ENCODE data around the gene SGCB.

DNA sequence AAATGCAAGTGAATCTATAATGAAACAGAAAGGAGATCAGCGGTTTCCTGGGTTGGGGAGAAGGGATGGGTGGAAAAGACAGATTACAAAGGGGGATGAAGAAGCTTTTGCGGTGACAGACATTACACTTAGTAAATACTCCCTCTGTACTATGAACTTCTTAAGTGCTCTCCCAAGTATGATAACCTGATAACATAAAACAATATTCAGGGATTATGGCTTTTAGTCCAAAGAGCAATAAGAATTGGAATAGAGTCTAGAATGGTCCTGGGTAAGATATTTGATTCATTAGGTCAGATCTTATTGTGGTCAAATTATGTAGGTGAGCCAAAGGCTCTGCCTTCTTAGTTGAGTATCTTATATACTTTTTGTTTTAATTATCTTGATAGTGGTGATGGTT is 27.1 kb downstream of the SGCB start:
- no peak for TF ChIP-seq POLR2A (IDR thresholded peaks at IDR 0.05; ENCODE audit: low read depth)
- TF ChIP-seq, protein P1, sequence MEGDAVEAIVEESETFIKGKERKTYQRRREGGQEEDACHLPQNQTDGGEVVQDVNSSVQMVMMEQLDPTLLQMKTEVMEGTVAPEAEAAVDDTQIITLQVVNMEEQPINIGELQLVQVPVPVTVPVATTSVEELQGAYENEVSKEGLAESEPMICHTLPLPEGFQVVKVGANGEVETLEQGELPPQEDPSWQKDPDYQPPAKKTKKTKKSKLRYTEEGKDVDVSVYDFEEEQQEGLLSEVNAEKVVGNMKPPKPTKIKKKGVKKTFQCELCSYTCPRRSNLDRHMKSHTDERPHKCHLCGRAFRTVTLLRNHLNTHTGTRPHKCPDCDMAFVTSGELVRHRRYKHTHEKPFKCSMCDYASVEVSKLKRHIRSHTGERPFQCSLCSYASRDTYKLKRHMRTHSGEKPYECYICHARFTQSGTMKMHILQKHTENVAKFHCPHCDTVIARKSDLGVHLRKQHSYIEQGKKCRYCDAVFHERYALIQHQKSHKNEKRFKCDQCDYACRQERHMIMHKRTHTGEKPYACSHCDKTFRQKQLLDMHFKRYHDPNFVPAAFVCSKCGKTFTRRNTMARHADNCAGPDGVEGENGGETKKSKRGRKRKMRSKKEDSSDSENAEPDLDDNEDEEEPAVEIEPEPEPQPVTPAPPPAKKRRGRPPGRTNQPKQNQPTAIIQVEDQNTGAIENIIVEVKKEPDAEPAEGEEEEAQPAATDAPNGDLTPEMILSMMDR (IDR thresholded peaks at IDR 0.05) = no peak
- no peak for TF ChIP-seq POLR2AphosphoS5 (IDR thresholded peaks at IDR 0.05)
- no peak for TF ChIP-seq EP300 (IDR thresholded peaks at IDR 0.05)
